ENCODE results near the gene TNFRSF4.
"Not testable (repeated sequence)": the region's sequence is repeated elsewhere in the genome, so short reads cannot be mapped to it uniquely, and the experiment has no call there.

The TNFRSF4 gene
- total RNA-seq = 2.3 to 5.2 reads per million in 2 donors

DNA sequence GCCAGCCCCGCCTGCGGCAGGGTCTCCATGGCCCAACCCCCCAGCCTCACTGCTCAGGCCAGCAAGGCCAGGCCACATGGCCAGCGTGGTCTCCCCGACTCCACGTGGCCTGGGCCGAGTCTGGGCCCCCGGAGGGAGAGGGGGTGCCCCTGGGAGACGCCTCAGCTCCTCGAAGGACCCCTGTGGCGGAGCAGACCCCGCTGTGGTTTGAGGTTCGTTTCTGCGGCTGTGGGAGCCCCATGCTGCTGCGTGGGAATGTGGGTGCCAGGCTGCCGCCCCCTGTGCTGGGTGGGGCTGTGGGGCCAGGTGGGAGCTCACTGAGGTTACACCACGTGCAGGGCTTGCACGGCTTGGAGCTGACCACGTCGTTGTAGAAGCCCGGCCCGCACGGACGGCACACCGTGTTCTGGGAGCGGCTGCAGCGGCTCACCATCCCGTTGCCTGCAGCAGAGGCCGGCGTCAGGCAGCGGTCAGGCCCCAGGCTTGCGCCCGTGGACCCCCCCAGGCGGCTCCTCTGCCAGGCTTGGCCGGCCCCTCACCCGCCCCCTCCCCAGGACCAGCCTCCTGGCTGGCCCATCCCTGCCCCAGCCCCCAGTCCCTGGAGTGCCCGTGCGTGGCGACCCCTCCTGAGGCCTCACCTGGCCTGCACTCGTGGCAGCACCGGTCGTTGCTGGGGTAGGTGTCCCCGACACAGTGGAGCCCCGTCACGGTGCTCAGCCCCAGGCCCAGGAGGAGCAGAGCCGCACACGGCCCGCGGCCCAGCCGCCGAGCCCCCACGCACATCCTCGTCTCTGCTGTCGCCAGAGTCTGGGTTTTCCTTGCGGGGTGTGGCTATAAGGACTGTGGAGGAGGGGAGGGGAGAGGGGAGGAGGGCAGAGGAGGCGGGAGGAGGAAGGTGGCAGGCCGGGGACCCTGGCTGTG, at the start of gene TNFRSF4:
Gene TNFRSF4 (minus strand): TSS at position 809 of the 921 bp plus-strand sequence. CDS start 26 bp downstream, at position 783.
- peak; percentile 45 for DNase-seq

DNA sequence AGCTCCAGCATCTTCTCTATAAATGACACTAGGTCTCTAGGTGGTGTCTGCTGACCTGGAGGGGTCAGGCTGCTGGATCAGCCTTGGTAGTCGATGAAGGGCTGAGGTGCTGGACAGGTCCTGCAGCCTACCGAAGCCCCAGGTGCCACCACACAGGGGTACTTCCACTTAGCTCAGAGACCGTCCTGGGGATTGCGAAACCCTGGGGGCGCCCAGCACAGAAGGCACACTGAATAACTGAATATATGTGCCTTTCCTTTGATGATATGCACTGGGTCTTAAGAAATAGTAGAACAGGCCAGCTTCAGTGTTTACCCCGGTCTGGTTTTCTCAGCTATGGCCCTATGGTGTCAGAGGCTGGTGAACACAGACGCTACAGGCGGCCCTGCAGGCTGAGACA, 48.8 kb upstream of the TNFRSF4 start:
- no peak for DNase-seq

DNA sequence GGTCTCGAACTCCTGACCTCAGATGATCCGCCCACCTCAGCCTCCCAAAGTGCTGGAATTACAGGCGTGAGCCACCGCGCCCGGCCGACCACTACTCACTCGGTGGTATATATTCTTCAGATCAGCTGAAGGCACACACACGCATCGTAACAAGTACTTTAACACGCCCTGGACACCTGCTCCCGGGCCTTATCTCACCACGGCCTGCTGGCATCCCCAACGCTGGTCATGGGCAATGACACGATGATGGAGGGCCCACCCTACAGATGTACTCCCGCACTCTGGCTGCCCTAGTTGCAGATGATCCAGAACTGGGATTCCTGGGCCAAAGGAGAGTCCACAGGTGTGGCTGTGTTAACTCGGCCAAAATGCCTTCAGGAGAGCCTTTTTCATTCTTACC, 48.1 kb upstream of the TNFRSF4 start:
- no peak for DNase-seq

DNA sequence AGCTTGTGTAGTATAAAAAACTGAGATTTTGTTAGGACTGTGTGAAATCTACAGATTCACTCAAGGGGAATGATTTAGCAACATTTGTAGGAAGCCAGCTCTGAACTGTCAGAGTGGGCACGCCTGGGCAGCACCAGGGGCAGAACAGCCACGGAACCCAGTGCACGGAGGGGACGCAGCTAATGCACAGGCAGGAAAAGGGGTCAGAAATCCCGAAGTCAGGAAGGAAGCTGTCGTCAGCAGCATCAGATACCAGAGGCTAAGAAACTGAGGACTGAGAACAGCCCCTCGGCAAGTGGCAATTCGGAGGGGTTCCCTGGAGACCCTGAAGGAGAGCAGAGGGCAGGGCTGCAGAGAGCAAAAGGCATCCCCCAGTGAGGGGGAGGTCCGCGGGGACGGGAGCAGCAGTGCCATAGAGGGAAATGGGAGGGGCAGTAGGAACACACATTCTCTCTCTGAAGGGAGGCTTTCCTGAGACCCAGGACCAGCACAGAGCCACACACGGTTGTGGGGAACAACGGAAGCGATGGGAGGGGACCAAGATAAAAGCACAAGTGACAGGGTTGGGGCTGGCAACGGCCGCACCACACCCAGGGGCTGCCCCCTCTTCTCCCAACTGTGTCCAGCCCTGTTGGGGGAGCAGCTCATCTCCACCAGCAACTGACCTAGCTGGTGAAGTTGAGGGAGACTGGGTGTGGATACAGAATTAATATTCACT, 47.0 kb upstream of the TNFRSF4 start:
- DNase-seq = no peak

DNA sequence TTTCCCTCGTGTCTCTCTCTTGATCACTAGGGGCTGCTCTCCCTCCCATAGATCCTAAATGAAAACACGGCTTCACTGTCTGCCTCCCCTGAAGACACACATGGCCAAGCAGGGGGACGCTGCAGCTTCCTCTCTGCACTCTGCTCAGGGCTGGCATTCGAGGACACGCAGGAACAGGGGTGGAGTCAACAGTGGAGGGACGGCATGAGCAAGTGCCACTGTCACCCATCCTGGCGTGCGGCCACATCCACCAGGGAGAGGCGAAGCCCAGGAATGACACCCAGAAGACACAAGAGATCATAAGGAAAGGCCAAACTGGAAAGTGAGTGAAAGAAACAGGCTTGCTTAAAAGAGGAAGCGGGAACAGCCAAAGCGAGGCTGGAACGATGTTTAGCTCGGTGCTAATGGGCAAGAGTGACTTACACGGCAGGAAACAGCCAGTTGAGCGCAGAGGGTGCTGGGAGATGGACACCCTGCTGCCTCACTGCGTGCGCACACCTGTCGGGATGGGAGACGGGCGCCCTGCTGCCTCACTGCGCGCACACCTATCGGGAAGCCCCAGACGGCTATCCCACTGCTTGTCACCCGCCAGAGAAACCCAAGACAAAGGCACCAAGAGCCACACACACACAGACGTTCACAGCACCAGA, 46.1 kb upstream of the TNFRSF4 start:
- no peak for DNase-seq

DNA sequence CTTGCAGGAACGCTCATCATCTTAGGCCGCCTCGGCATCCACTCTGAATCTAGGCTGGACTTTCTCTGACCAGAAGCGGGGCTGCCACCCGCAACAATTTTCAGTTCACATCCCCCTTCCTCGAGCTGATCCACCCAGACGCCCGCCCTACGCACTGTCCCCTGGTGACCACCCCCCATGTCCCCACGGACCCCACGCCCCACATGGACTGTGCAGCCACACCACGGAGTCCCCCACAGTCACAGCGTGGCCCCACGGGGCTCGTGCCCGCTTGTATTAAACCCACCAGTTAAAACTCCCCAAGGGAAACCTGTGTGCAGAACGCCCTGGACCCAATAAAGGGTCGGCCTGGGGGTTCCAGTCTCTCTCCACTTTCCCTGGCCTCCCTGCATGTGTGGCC, 45.6 kb upstream of the TNFRSF4 start:
- DNase-seq = no peak

DNA sequence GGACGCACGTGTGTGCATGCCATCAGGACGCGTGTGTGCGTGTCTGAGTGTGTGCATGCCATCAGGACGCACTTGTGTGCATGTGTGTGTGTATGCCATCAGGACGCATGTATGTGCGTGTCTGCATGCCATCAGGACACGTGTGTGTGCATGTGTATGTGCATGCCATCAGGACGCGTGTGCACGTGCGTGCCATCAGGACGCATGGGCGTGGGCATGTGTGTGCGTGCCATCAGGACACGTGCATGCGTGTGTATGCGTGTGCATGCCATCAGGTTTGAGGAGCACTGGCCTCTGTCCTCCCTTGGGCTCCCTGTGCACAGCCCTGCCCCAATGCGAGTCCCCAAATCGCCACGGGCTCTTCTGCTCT, 45.2 kb upstream of the TNFRSF4 start:
- no peak for DNase-seq

DNA sequence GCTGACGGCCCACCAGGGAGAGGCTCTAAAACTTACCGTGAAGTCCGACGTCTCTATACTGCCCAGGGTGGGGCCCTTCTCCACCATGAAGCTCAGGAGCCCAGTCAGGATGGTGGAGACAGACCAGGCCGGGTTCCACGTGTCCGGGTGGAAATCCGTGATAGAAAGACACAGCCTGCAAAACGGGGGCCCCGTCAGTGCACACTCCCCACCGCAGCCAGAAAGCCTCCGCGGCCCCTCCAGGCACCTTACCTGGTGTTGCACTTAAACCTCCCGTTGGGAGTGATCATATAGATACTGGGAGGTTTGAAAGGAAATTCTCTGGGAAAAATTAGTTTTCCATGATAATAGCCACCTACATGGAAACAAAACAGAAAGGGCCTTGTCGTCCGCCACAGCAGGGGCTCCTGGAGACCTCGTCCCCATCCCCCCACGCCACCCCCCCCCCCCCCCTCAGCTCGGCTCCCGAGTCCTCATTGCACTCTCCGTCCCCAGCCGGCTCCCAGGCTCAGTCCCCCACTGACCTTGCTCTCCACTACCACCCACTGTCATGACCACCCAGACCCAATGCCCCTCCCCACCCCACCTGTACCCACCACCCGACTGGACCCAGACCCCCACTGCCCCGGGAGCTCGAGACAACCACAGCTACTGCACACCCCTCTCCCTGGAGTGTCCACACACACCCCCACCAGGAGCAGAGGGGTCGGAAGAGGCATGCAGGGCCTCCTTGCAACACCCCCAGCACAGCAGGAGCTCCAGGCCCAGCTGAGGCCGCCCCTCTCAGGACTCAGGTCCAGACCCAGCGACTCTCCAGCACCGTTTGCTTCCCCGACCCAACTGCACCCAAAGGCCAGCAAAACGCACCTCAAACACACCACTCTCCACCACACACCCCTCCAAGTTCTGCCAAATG, 43.3 kb upstream of the TNFRSF4 start:
- DNase-seq = no peak

DNA sequence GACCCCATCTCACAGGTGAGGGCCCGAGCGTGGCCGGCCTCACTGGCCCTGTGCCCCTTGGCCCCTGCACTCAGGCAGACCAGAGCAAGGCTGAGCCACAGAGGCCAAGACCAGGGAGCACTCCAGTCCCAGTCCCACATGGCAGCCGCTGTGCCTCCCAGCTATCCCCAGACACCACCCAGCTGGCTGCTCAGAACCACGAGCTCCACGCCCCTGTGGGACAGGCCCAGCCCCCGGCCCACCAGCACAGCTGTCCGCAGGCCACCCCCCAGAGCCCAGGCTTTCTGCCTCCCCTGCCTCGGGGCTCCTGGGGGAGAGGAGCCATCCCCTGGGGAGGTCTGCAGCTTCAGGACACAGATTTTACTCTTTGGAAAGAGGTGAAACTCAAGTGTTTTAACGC, 41.7 kb upstream of the TNFRSF4 start:
- DNase-seq = no peak

DNA sequence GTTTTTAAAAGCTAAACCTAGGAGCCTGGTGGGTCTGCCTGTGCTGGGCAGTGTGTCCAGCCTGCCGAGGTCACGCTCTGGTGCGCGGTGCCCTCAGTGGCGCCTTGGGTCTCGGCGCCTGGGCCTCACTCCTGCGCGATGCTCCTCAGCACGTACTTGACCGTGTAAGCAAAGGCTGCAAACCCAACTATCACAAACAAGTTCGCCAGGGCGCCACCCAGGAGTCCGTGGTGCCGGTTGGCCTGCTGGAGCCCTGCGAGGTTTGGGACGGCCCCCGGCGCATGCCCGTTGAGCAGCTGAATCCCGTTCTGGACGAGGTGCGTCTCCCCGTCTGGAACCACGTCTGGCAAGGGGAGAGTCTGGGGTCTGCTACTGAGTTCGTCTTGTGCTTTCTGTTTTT, 41.1 kb upstream of the TNFRSF4 start:
- DNase-seq = no peak

DNA sequence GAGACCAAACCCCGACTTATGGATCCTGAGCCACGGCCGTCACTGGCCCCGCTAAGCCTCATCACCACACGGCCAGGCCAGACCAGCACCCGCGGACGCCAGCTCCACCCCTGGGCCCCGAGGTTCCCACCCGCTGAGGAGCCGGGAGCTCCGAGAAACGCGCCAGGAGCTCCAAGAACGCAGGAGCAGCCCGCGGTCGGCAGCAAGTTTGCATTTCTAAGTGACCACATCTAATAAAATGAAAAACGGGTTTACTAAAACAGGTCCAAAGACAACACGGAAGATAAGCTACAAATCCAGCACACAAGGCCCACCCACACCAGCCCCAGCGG, 40.7 kb upstream of the TNFRSF4 start:
- DNase-seq = no peak

DNA sequence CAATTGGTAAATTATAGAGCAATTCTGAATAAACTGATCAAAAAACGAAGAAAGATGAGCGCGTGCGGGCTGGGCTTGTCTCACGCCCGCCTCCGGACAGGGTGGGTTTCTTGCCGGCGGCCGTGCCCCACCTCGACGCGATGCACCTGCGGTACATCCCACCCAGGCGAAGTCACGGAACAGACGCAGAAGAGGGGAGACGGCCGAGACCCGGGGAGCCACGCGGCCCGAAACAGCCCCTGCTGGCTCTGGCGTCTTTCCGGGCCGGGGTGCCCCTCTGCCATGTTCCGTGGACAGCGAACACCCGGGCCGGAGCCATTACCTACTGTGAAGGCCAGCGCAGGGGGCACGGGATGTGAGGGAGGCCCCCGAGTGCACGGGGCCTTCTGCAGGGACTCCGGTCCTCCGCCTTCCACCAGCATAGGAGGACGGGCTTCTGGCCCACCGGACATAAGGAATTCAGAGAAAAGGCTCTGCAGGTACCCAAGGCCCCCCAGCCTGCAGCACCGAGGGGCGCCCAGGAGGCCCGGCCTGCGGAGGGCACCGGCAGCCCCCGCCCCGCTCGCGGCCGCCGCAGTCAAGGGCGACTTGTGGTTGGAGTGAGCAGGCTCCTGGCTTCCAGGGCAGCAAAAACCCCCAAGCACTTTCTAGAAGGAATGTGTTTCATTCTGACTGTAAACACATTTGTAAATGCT, 40.2 kb upstream of the TNFRSF4 start:
- DNase-seq = no peak

DNA sequence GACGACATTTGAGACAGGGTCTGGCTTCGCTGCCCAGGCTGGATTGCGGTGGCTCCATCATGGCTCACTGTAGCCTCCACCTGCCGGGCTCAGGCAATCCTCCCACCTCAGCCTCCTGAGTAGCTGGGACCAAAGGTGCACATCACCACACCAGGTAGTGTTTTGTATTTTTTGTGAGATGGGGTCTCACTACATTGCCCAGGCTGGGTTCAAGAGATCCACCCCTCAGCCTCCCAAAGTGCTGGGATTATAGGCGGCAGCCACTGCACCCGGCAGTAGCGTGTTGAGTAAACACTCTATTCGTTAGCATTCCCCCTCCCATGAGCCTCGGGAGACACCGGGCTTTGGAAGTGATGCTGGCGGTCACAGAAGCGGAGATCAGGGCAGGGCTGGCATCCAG, 39.4 kb upstream of the TNFRSF4 start:
- DNase-seq = no peak

DNA sequence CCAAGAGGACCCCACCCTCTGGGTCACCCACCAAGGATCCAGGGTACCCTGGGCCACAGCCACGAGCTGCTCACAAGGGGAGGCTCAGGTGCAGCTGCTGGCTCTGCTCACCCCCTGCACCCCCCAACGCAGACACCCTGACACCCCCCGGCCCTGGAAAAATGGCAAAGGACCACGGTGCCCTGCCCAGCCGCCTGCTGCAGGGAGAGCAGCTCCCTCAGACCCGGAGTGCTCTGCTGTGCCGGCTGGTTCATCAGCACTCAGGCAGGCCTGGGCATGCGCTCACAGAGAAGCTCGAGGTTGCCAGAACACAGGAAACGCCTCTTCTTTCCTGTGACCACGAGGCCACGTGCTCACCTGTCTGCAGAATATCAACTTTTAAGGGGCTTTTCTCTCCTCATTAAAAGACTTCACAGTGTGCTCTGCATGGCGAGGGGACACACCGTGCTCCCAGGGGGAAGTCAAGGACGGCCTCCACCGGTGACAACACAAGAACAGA, 36.9 kb upstream of the TNFRSF4 start:
- DNase-seq = no peak

DNA sequence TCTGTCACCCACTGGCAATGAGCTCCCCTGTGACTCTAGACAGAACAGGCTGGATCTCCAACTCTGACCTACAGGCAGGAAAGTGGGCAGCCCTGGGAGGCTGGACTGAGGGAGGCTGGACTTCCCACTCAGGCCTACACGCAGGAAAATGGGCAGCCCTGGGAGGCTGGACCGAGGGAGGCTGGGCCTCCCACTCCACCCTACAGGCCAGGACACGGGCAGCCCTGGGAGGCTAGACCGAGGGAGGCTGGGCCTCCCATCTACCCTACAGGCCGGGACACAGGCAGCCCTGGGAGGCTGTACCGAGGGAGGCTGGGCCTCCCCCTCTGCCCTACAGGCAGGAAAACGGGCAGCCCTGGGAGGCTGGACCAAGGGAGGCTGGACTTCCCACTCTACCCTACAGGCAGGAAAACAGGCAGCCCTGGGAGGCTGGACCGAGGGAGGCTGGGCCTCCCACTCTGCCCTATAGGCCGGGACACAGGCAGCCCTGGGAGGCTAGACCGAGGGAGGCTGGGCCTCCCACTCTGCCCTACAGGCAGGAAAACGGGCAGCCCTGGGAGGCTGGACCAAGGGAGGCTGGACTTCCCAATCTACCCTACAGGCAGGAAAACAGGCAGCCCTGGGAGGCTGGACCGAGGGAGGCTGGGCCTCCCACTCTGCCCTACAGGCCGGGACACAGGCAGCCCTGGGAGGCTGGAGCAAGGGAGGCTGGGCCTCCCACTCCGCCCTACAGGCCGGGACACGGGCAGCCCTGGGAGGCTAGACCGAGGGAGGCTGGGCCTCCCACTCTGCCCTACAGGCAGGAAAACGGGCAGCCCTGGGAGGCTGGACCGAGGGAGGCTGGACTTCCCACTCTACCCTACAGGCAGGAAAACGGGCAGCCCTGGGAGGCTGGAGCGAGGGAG, 34.3 kb upstream of the TNFRSF4 start:
- not testable (repeated sequence) for DNase-seq

DNA sequence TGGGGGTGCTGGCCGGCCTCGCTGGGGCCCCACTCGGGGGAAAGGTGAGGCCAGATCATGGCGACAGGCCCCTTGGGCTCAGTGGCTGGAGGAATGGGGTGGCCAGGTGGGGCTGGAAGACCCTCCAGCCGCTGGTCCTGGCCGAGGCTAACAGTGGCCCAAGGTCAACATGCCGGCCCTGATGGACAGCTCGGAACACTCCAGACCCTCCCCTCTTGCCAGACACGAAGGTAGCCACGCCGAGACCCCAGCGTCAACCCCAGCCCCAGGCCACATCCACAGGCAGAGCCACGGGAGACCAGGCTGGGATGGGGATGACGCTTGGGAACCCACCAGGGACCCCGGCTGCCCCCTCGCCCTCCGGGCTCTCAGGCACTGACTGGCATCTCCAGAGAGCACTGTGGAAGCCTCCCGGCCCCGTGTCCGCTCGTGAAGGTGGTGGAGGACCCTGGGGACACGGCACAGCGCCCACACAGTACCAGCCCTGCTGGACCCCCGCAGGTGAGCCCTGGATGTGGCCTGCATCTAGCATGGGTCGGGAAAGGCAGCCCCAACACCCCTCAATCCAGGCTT, 33.5 kb upstream of the TNFRSF4 start:
- no peak for DNase-seq

DNA sequence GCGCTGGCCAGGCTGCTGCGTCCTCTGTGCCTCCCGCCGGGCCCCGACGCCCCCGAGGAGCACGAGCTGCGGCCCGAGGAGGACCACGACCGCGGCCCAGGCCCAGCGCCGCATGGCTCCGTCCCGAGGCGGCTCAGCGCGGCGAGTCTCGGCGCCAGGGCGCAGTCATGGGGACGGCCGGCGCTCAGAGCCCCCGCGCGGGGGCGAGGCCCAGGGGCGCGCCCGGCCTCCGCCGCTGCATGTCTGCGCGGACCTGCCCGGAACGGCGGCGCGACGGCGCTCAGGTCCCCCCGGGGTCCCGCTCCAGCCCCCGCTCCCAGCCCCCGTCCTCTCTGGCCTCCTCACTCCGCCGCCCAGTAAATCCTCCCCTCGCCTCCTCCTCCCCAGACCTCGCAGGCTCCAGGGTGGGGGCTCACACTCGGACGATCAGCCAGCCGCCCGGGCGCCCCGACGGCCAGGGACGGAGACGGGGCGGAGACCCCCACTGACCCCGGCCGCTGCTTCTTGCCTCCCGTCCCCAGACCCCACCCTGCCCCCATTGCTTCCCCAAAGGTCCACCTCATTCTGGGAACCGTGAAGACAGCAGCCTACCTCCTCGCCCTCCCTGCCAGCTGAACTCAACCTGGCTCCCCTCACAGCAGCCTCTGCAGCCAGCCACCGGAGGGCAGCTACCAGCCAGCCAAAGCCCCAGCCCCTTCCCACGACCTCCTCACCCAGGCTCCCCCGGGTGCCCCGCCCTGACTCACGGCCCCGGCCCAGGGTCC, 32.8 kb upstream of the TNFRSF4 start, which contains the start of gene C1QTNF12:
Gene C1QTNF12 (minus strand): TSS at position 146 of the 764 bp plus-strand sequence. CDS start 32 bp downstream, at position 114.
- no peak for DNase-seq

DNA sequence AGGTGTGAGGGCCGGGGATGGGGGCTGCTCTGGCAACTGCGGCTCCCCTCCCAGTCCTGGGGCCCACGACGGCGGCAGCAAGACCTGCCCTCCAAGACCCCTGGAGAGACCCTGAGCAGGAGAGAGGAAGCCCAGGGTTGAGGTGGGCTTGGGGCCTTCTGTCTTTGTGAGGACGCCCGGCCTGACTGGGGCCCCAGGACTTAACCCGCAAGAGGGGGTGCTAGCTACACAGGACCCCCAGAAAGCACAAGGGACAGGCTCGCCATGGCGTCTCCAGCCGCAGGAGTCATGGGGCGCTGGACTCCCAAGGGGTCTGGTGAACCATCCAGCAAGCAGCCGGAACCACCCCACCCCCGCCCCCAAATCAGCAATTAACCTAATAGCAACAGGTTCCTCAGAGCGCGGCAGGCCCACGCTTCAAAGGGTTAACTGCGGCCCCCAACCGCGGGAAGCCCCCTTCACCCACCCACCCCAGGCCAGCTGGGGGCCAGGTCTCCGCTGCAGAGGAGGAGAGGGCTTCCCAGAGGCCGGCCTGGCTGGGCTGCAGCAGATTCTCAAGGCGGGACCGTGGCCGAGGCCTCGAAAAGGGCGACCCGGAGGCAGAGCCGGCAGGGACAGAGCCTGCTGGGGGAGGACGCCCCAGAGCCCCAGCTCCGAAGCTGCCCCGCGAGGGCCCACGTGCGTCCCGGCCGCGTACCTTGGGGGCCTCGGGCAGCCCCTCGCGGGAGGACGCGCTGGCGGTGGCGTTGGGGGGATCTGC, 32.0 kb upstream of the TNFRSF4 start:
- DNase-seq = no peak

Measured in activated gamma-delta T cell (primary cell).